Parathyroid adenoma (tissue), 2 donors: ENCODE results near the gene EYA2.

Source experiments
- H2AFZ ChIP-seq: fragments of 300-600 bp; sonication (generic); one replicate; pipeline ENCODE4 v1.7.0; 2017; ENCODE audit warnings: antibody characterized with exemption, mild to moderate bottlenecking
- H3K27ac ChIP-seq: fragments of 300-600 bp; sonication (generic); one replicate; pipeline ENCODE4 v1.7.0; 2017
- H3K27me3 ChIP-seq: fragments of 300-600 bp; sonication (generic); one replicate; pipeline ENCODE4 v1.7.0; 2017; ENCODE audit warnings: low read length; ENCODE audit not compliant: control insufficient read depth, insufficient read depth
- H3K36me3 ChIP-seq: fragments of 300-600 bp; sonication (generic); one replicate; pipeline ENCODE4 v1.7.0; 2017; ENCODE audit warnings: low read length; ENCODE audit not compliant: control insufficient read depth, insufficient read depth
- H3K4me1 ChIP-seq: fragments of 300-600 bp; sonication (generic); one replicate; pipeline ENCODE4 v1.7.0; 2017; ENCODE audit warnings: control low read depth
- H3K4me2 ChIP-seq: fragments of 300-600 bp; sonication (generic); one replicate; pipeline ENCODE4 v1.7.0; 2017; ENCODE audit warnings: low read length
- H3K4me3 ChIP-seq: fragments of 300-600 bp; sonication (generic); one replicate; pipeline ENCODE4 v1.7.0; 2017; ENCODE audit warnings: low read depth, low read length
- H3K79me2 ChIP-seq: fragments of 300-600 bp; sonication (generic); one replicate; pipeline ENCODE4 v1.7.0; 2017; ENCODE audit warnings: control low read depth
- H3K9ac ChIP-seq: fragments of 300-600 bp; sonication (generic); one replicate; pipeline ENCODE4 v1.7.0; 2017; ENCODE audit warnings: mild to moderate bottlenecking
- H3K9me3 ChIP-seq: fragments of 300-600 bp; sonication (generic); one replicate; pipeline ENCODE4 v1.7.0; 2017; ENCODE audit warnings: low read length; ENCODE audit not compliant: control insufficient read depth
- TF ChIP-seq, protein P1 (sequence below): fragments of 300-600 bp; sonication (generic); IDR thresholded peaks from one replicate; pipeline ENCODE4 v1.7.0; 2017; ENCODE audit warnings: antibody characterized with exemption, mild to moderate bottlenecking
- donor health status: primary hyperparathyroidism.

Gene EYA2

DNA sequence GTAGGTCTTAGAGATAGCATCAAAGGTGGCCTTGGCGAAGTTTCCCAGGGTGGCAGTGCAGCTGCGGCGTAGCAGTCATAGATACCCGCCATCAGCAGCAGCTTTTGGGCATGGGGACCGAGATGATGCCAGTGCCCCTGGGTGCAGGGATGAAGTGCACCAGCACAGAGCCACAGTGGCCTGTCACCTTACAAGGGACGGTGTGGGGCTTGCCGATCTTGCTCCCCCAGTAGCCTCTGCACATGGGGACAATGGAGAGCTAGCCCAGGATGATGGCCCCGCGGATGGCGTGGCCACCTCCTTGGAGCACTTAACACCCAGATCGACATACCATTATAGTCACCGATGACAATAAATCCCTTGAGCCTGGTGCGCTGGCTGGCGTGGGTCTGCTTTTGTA, 266.3 kb downstream of the EYA2 start:
- H3K27ac ChIP-seq = no peak overlapping the region
- no peaks in the 10 kb centered on the region for H3K27me3 ChIP-seq
- H3K79me2 ChIP-seq = no peaks in the 10 kb centered on the region

DNA sequence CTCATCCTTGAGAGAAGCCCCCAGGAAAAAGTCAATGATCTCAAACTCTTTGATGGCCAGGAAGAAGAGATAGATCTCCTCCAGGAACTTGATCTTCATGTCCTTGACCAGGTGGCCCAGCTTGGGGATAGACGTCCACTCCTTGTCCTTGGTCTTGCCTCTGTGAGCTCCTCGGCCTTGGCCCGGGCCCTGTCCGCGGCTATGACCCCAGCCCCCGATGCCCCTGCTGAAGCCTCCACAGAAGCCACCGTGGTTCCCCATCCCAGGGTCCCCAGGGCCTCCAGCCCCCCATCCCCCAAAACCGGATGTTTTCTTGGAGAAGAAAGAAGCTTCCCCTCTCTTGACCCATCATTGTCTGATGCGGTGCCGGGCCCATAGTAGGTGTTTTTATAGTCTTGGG, 266.8 kb downstream of the EYA2 start:
- TF ChIP-seq, protein P1, sequence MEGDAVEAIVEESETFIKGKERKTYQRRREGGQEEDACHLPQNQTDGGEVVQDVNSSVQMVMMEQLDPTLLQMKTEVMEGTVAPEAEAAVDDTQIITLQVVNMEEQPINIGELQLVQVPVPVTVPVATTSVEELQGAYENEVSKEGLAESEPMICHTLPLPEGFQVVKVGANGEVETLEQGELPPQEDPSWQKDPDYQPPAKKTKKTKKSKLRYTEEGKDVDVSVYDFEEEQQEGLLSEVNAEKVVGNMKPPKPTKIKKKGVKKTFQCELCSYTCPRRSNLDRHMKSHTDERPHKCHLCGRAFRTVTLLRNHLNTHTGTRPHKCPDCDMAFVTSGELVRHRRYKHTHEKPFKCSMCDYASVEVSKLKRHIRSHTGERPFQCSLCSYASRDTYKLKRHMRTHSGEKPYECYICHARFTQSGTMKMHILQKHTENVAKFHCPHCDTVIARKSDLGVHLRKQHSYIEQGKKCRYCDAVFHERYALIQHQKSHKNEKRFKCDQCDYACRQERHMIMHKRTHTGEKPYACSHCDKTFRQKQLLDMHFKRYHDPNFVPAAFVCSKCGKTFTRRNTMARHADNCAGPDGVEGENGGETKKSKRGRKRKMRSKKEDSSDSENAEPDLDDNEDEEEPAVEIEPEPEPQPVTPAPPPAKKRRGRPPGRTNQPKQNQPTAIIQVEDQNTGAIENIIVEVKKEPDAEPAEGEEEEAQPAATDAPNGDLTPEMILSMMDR = no peak
- no peak overlapping the region for H3K4me3 ChIP-seq
- no peak overlapping the region for H3K9ac ChIP-seq
- H3K27me3 ChIP-seq = no peaks in the 10 kb centered on the region
- H3K9me3 ChIP-seq = no peaks in the 10 kb centered on the region
- H3K36me3 ChIP-seq = no peaks in the 10 kb centered on the region
- no peak overlapping the region for H3K27ac ChIP-seq
- H3K4me1 ChIP-seq = peaks cover 4% of the 10 kb centered on the region
- no peak overlapping the region for H2AFZ ChIP-seq
- no peak overlapping the region for H3K4me2 ChIP-seq
- H3K79me2 ChIP-seq = no peaks in the 10 kb centered on the region

More for the DNA sequence above, 266.3 kb downstream of the EYA2 start:
- Histone ChIP-seq H2AFZ (no peak overlapping the region), H3K36me3 (no peaks in the 10 kb centered on the region), H3K9ac (no peak overlapping the region), H3K9me3 (no peaks in the 10 kb centered on the region), H3K4me2 (no peak overlapping the region), H3K4me3 (no peak overlapping the region), H3K4me1 (peaks cover 4% of the 10 kb centered on the region)
- TF ChIP-seq, protein P1 = no peak

DNA sequence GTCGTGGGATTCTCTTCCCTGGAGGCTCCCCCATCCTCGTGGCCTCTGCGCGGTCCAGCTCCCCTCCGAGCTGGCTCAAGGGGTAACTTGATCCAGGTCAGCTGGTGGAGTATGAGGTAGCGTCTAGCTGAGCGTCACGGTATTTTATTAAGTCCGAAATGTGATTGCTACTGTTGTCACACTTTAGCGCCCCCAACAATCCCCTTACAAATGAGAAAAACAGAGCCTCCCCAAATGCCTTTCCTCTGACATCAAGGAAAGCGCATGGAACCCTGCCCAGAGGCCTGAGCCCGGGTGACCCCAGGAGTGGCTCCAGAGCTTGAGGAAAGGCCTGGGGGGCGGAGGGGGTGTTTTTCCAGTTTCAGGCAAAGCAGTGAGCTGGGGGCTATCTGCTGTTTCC, 269.5 kb downstream of the EYA2 start:
- no peak overlapping the region for H3K4me2 ChIP-seq

DNA sequence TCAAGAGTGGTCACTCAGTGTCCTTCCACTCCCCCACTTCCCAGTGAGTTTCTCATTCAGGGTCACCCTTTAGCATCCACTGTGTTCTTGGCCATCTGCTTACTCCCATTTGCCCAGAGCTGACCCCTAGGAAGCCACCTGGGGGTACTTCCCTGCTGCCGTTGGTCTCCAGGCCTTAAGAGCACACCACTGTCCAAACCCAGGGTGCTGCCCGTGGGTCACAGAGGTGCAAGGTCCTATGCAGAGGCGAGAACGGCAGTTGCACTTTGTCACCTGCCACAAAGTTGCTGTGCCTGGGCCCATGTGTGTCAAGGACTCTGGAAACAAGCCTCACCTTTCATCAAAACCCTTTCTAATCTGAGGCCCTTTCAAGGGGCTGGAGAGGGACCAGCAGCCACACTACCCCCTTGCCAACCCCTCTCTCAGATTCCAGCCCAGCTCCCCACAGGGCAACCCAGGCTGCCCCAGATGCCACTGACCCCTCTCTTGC, 270.8 kb downstream of the EYA2 start:
- no peak overlapping the region for H2AFZ ChIP-seq

More for the DNA sequence above, 269.5 kb downstream of the EYA2 start:
- H3K79me2 ChIP-seq = no peaks in the 10 kb centered on the region
- no peak overlapping the region for H2AFZ ChIP-seq
- no peak overlapping the region for H3K4me3 ChIP-seq
- H3K27ac ChIP-seq = no peak overlapping the region
- no peaks in the 10 kb centered on the region for H3K36me3 ChIP-seq
- H3K9me3 ChIP-seq = no peaks in the 10 kb centered on the region
- H3K4me1 ChIP-seq = peaks cover 4% of the 10 kb centered on the region
- TF ChIP-seq, protein P1 = no peak
- H3K9ac ChIP-seq = no peak overlapping the region
- no peaks in the 10 kb centered on the region for H3K27me3 ChIP-seq

DNA sequence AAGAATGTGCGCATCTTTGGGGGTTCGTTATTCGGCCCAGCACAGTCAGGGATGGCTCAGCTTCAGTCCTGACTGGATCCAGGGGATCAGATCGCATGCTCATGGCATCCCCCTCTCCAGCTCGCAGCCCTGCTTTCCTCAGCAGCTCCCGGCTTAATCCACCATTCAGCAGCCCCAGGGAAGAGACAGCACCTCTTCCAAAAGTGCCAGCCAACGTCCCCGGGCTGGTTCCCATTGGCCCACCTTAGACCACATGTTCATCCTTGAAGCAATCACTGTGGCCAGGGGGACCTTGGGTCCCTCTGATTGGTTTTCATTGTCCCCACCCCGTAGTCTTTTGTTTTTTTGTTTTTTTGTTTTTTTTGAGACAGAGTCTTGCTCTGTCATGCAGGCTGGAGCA, 273.2 kb downstream of the EYA2 start:
- Histone ChIP-seq H3K4me3 (no peak overlapping the region), H3K27me3 (no peaks in the 10 kb centered on the region), H3K79me2 (no peaks in the 10 kb centered on the region), H3K4me2 (no peak overlapping the region), H3K9ac (no peak overlapping the region), H3K36me3 (no peaks in the 10 kb centered on the region), H3K9me3 (no peaks in the 10 kb centered on the region), H2AFZ (no peak overlapping the region), H3K27ac (no peak overlapping the region), H3K4me1 (peaks cover 4% of the 10 kb centered on the region)
- TF ChIP-seq, protein P1 = no peak

More for the DNA sequence above, 270.8 kb downstream of the EYA2 start:
- no peaks in the 10 kb centered on the region for H3K27me3 ChIP-seq
- H3K9me3 ChIP-seq = no peaks in the 10 kb centered on the region
- no peak overlapping the region for H3K27ac ChIP-seq
- TF ChIP-seq, protein P1 = no peak
- H3K4me2 ChIP-seq = no peak overlapping the region
- no peak overlapping the region for H3K9ac ChIP-seq
- no peaks in the 10 kb centered on the region for H3K36me3 ChIP-seq
- H3K79me2 ChIP-seq = no peaks in the 10 kb centered on the region
- H3K4me1 ChIP-seq = peaks cover 4% of the 10 kb centered on the region
- H3K4me3 ChIP-seq = no peak overlapping the region
